ENCODE measurements around the gene CLN5.
"Not testable (repeated sequence)": the region's sequence is repeated elsewhere in the genome, so short reads cannot be mapped to it uniquely, and the experiment has no call there.

CLN5 gene

GRCh38 chr13:76991796-76992547 is at the start of gene CLN5:
CLN5 (plus strand) TSS chr13:76992081; CDS start chr13:76992099, 18 bp downstream.
- intact Hi-C loops (cut with DNase I), result loop anchor here (2.0 kb wide), 1 partner anchor 35 kb away; the partner anchor contains the start of gene FBXL3
- DNase-seq, result peak; percentile 90 to 99 (median 94)

DNA sequence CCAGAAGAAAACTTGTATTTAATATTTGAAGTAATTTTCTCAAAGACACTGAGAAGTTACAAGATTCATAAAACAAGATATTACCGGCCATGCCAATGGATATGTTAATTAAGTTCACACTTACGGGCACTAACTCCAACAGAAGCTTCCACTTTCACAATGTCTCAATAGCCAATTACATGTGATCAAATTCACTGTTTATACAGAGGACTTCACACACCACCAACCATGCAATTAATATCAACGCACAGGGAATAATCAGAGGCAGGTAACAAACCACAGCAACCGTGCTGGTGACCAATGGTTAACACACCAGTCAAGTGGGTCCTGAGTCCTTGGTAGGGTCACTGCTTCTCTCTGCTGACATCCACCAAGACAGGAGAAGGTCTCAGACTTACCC is 49.5 kb upstream of the CLN5 start:
- intact Hi-C loops (cut with DNase I), result no loop called here
- DNase-seq, result no peak

GRCh38 chr13:76943646-76944045 is 48.2 kb upstream of the CLN5 start:
- no peak for DNase-seq
- intact Hi-C loops (cut with DNase I), result no loop called here

- no peak for DNase-seq
- intact Hi-C loops (cut with DNase I), result no loop called here
Observed at GRCh38 chr13:76944456-76944855, 47.4 kb upstream of the CLN5 start.

DNA sequence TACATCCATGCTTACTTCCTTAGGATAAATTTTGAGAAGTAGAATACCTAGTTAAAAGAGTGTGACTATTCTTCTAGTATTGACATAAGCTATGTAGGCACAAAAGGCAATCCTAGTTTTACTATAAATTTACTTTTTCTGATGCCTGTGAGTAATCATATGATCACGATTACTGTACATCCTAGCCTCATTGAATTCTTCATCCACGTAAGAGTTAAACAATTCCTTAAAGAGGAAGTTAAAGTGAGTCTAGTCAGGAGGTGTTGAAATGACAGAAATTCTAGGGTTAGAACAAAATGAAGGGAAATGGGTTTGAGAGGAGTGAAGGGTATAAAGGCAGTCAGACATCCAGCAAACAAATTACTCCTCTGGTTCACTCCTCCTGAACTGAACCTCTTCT is 43.7 kb upstream of the CLN5 start, which contains the start of gene ACOD1:
Gene ACOD1, plus strand, starts transcription at position 363 of the 400 bp plus-strand sequence. CDS start 48 bp downstream, outside the sequence.
- intact Hi-C loops (cut with DNase I), result no loop called here
- DNase-seq, result no peak

GRCh38 chr13:76950101-76950500 is 41.8 kb upstream of the CLN5 start:
- intact Hi-C loops (cut with DNase I), result no loop called here
- no peak for DNase-seq

DNA sequence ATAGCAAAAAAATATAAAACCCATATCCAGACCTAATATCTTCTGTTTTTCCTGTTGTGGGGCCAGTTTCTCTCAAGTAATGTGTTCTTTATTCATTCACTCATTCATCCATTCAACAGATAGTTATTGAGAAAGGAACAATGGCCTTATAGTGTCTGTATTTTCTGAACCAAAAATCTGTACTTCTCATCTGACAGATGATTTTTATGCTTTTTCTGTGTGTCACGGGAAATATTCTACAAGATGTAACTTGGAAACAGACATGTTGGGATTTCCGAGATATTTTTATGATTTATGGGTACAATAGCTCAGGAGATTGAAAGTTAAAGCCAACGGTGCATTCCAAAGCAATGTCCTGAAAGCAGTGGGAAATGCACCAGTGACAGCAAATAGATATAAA is 37.9 kb upstream of the CLN5 start:
- intact Hi-C loops (cut with DNase I), result no loop called here

DNA sequence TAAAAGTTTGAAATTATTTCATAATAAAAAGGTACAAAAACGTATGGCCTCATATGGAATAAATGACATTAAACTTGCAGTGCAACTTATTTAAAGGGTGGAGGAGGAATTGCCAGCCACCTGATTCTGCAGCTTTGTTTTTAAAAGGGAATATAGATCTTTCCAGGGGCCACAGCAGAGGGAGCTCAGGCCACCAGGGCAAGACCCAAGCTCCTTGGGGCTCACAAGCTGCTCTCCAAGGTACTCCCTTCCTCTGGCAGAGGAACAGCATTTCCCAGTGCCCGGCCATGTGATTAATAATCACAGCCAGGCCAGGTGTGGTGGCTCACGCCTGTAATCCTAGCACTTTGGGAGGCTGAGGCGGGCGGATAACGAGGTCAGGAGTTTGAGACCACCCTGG is 37.3 kb upstream of the CLN5 start:
- intact Hi-C loops (cut with DNase I), result no loop called here

More for the DNA sequence above, 37.9 kb upstream of the CLN5 start:
- DNase-seq, result no peak

DNA sequence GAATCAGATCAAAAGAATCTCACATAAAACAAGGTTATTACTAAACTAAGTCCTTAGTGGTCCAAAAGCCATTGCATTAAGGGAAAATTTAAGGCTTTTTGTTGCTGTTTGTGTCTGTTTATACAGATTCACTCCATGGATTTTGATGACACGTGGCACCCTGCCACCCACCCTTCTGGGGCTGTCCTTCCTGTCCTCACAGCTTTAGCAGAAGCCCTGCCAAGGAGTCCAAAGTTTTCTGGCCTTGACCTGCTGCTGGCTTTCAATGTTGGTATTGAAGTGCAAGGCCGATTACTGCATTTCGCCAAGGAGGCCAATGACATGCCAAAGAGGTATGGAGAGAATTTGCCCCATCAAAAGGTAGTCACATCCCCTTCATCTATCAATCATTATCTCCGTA is 36.7 kb upstream of the CLN5 start:
- DNase-seq, result no peak
- intact Hi-C loops (cut with DNase I), result no loop called here

More for the DNA sequence above, 37.3 kb upstream of the CLN5 start:
- DNase-seq, result no peak

- DNase-seq, result no peak
- intact Hi-C loops (cut with DNase I), result no loop called here
Observed at GRCh38 chr13:76955661-76956060, 36.2 kb upstream of the CLN5 start.

DNA sequence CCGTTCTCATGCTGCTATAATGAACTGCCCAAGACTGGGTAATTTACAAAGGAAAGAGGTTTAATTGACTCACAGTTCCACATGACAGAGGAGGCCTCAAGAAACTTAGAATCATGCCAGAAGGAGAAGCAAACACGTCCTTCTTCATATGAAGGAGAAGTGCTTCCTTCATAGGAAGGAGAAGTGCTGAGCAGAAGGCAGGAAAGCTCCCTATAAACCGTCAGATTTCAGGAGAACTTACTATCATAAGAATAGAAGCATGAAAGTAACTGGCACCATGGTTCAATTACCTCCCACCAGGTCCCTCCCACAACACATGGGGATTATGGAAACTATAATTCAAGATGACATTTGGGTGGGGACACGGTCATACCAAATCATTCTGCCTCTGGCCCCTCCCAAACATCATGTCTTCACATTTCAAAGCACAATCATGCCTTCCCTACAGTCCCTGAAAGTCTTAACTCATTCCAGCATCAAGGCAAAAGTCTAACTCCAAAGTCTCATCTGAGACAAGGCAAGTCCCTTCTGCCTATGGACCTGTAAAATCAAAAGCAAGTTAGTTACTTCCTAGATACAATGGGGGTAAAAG is 32.9 kb upstream of the CLN5 start:
- no peak for DNase-seq
- intact Hi-C loops (cut with DNase I), result no loop called here

DNA sequence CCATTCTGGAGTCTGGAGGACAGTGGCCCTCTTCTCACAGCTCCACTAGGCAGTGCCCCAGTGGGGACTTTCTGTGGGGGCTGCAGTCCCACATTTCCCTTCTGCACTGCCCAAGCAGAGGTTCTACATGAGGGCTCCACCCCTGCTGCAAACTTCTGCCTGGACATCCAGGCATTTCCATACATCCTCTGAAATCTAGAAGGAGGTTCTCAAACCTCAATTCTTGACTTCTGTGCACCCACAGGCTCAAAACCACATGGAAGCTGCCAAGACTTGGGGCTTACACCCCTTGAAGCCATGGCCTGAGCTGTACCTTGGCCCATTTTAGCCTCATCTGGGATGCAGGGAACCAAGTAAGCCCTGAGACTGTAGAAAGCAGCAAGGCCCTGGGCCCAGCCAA is 32.1 kb upstream of the CLN5 start:
- DNase-seq; intact Hi-C loops (cut with DNase I): not testable (repeated sequence)

- peak in 3 of 10 donors; percentile 19 to 32 (median 19) for DNase-seq
- intact Hi-C loops (cut with DNase I), result no loop called here
Observed at GRCh38 chr13:76965759-76966421, 26.0 kb upstream of the CLN5 start.

DNA sequence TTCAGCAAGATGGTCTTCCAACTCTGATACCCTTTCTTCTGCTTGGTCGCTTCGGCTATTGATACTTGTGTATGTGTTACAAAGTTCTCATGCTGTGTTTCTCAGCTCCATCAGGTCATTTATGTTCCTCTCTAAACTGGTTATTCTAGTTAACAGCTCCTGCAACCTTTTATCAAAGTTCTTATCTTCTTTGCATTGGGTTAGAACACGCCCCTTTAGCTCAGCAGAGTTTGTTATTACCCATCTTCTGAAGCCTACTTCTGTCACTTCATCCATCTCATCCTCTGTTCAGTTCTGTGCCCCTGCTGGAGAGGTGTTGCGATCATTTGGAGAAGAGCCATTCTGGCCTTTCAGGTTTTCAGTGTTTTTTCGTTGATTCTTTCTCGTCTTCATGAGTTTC is 24.9 kb upstream of the CLN5 start:
- intact Hi-C loops (cut with DNase I), result no loop called here

DNA sequence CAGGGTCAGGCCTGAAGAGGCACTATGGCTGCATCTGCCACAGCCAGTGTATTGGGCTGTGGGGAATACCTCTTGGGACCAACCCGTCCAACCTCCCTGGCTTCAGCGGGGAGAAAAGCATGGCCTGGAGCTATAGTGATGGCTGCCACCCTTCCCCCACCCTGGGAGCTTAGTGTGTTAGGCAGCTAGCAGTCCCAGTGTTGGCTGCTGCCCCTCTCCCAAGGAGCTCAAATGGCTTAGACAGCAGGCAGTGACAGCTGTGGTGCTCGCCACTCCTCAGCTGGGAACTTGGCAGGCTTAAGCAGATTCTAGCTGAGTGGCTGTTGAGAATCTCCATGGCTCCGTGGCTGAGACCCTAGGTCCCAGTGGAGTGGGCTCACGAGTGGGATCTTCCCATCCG is 23.8 kb upstream of the CLN5 start:
- intact Hi-C loops (cut with DNase I), result no loop called here
- DNase-seq, result no peak

More for the DNA sequence above, 24.9 kb upstream of the CLN5 start:
- DNase-seq, result no peak

DNA sequence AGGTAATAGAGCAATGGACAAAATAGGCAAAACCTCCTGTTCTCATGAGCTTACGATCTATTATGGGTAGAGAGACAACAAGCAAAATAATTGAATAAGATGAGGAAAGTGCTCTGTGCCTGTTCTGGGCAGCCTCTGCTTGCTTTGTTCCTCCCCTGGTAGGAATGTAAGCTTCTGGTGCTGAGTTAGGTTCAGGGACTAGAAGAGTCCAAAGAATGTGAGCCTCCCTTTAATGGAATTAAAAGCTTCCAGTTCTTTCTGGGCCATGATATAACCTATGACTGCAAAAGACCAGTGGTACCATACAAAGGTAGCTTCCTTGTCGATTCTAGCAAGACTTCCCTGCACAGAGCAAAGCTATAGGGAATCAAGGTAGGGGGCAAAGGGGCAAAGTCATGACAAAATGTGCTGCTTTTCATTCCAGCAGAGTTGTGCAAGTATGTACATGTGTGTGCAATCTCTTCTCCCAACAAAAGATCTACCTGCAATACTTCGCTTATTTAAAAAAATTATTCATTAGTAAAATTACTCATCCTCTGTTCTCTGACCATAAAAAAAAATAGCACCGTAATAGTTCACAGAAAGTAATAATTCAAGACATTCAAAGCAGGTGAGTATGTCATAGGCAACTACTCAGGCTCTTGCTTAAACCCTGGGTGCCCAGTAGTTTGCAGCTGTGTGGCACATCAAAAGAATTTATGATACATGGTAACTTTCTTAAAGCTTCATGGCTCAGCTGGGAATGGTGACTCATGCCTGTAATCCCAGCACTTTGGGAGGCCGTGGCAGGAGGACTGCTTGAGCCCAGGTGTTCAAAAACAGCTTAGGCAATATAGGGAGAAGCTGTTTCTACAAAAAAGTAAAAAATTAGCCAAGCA is 22.2 kb upstream of the CLN5 start:
- DNase-seq, result no peak
- intact Hi-C loops (cut with DNase I), result no loop called here

- intact Hi-C loops (cut with DNase I), result no loop called here
- no peak for DNase-seq
Observed at GRCh38 chr13:76971215-76971614, 20.7 kb upstream of the CLN5 start.

DNA sequence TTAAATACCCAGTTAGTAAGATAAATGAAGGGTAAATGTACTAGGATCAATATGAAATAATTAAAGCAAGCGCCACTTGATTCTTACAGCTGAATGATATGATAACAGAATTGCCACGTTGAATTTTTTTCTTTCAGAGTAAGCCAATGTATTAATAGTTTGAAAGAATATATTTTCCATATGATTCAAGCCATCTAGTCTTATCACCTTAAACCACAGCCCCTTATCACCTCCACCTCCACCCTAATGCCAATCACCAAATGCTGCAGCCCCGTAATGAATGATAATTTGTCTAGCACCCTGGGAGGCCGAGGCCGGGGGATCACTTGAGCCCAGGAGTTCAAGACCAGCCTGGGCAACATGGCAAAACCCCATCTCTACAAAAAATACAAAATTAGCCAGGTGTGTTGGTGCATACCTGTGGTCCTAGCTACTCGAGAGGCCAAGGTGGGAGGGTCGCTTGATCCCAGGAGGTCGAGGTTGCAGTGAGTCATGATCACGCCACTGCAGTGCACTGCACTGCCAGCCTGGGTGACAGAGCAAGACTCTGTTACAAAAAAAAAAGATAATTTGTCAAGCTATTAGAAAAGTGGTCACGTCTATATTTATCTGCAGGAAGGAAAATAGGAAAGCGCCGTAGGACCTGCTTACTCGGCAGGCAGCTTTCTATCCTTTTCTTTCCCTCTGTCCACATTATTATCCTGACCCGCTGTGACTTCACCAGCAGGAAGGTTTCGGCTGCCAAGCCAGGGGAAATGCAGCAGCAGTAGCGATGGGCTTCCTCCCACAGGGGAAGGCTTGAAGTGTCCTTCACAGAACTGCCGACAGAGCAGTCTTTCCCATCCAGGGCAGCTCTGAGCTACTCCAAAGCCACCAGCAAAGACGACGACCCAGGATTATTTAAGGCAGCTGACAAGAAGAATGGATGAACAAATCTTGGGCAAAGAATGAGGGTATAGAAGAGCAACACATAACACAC is 19.7 kb upstream of the CLN5 start:
- no peak for DNase-seq
- intact Hi-C loops (cut with DNase I), result no loop called here

GRCh38 chr13:76973920-76974617 is 17.8 kb upstream of the CLN5 start:
- DNase-seq, result no peak
- intact Hi-C loops (cut with DNase I), result no loop called here

Data from posterior cingulate gyrus (tissue), 11 donors.